NB4 (cell line): ENCODE results near the gene THBS1.

Experiments used
- DNase-seq: peaks from one replicate; pipeline ENCODE4 v3.0.0; 2010; ENCODE audit warnings: low read depth
- H3K4me3 ChIP-seq: one replicate; pipeline ENCODE4 v1.5.1; 2011; ENCODE audit warnings: mild to moderate bottlenecking, low read depth, low read length, moderate library complexity
- CTCF ChIP-seq: IDR thresholded peaks from one replicate; pipeline ENCODE4 v1.5.1; 2012; ENCODE audit warnings: low read depth, low read length
- MAX ChIP-seq: IDR thresholded peaks from 2 replicates; pipeline ENCODE4 v1.6.1; 2011; ENCODE audit warnings: low read depth, low read length
- MYC ChIP-seq: IDR thresholded peaks from 2 replicates; pipeline ENCODE4 v1.6.1; 2011; ENCODE audit warnings: low read depth, low read length
- POLR2A ChIP-seq: IDR thresholded peaks from 2 replicates; pipeline ENCODE4 v1.6.1; 2011; ENCODE audit warnings: mild to moderate bottlenecking; ENCODE audit not compliant: insufficient read length; ENCODE audit errors: extremely low read depth

Gene THBS1

GRCh38 chr15:39605146-39605545 is 24.3 kb downstream of the THBS1 start:
- H3K4me3 ChIP-seq: no peak overlapping the region
- no peak for TF ChIP-seq MAX
- TF ChIP-seq CTCF: no peak
- TF ChIP-seq POLR2A: no peak
- TF ChIP-seq MYC: no peak
- DNase-seq: no peak

DNA sequence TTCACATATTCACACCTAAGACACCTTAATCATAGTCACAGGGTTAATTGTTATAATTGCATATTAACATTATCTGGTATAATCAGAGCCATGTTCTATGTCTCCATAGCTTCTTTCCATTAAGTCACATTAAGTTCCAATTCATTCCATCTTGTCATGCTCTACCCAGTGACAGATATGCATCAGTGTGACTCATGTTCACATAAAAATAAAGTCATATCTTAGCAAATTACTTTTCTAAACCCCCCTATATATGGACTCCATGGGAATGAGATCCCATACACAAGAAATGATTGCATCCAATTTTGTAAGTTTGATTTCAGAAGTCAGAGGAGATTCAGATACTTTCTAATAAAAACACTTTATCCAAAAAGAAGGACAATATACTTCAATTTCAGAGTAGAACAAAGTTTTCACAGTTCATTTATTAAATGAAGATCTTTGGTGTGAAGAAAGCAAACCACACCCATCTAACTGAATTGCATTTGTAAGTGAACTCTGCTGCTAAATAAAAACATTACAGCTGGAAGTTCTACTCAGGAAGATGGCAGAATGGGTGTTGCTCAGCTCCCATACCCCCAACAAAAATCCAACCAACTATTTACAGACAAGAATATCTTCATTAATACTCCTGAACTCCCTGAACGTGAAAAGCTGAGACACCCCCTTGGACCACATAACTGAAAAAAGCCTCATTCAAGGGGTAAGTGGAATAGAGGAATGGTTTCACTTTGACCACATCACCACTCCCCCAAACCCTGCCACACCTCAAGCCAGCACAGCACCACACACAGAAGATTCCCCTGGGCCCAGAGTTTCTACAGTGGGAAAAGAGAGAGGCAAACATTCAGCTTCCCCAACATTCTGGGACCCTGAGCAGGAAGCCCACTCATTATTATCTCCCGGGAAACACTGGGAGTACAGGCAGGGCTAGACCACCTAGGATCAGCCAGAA is 27.6 kb downstream of the THBS1 start:
- no peak for DNase-seq
- no peak overlapping the region for H3K4me3 ChIP-seq
- TF ChIP-seq MYC (no peak), POLR2A (no peak), CTCF (no peak), MAX (no peak)

GRCh38 chr15:39609166-39609916 is 28.5 kb downstream of the THBS1 start:
- no peak for TF ChIP-seq MAX
- no peak for TF ChIP-seq POLR2A
- TF ChIP-seq CTCF: no peak
- no peak for TF ChIP-seq MYC
- no peak overlapping the region for H3K4me3 ChIP-seq
- DNase-seq: no peak

GRCh38 chr15:39610665-39611064 is 29.8 kb downstream of the THBS1 start:
- H3K4me3 ChIP-seq: no peak overlapping the region
- no peak for DNase-seq
- no peak for TF ChIP-seq MAX
- no peak for TF ChIP-seq CTCF
- no peak for TF ChIP-seq POLR2A
- no peak for TF ChIP-seq MYC

DNA sequence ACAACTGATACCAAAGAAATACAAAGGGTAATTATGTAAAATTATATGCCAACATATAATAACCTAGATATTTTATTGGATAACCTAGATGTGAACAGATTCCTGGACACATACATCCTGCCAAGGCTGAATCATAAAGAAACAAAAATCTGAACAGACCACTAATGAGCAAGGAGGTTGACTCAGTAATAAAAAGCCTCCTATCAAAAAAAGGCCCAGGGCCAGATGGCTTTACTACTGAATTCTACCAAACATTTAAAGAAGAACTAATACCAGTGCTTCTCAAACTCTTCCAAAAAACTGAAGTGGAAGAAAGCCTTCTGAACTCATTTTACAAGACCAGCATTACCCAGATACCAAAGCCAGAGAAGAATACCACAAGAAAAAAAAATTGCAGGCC is 32.4 kb downstream of the THBS1 start:
- DNase-seq: no peak
- no peak for TF ChIP-seq POLR2A
- TF ChIP-seq MAX: no peak
- TF ChIP-seq MYC: no peak
- no peak for TF ChIP-seq CTCF
- H3K4me3 ChIP-seq: no peak overlapping the region
